Parathyroid adenoma (tissue), 2 donors: ENCODE data around the gene SBF1.

ENCODE experiments used
- H2AFZ ChIP-seq: fragments of 300-600 bp; sonication (generic); one replicate; pipeline ENCODE4 v1.7.0; 2017; ENCODE audit warnings: antibody characterized with exemption, mild to moderate bottlenecking
- H3K27ac ChIP-seq: fragments of 300-600 bp; sonication (generic); one replicate; pipeline ENCODE4 v1.7.0; 2017
- H3K27me3 ChIP-seq: fragments of 300-600 bp; sonication (generic); one replicate; pipeline ENCODE4 v1.7.0; 2017; ENCODE audit warnings: low read length; ENCODE audit not compliant: control insufficient read depth, insufficient read depth
- H3K36me3 ChIP-seq: fragments of 300-600 bp; sonication (generic); one replicate; pipeline ENCODE4 v1.7.0; 2017; ENCODE audit warnings: low read length; ENCODE audit not compliant: control insufficient read depth, insufficient read depth
- H3K4me1 ChIP-seq: fragments of 300-600 bp; sonication (generic); one replicate; pipeline ENCODE4 v1.7.0; 2017; ENCODE audit warnings: control low read depth
- H3K4me2 ChIP-seq: fragments of 300-600 bp; sonication (generic); one replicate; pipeline ENCODE4 v1.7.0; 2017; ENCODE audit warnings: low read length
- H3K4me3 ChIP-seq: fragments of 300-600 bp; sonication (generic); one replicate; pipeline ENCODE4 v1.7.0; 2017; ENCODE audit warnings: low read depth, low read length
- H3K79me2 ChIP-seq: fragments of 300-600 bp; sonication (generic); one replicate; pipeline ENCODE4 v1.7.0; 2017; ENCODE audit warnings: control low read depth
- H3K9ac ChIP-seq: fragments of 300-600 bp; sonication (generic); one replicate; pipeline ENCODE4 v1.7.0; 2017; ENCODE audit warnings: mild to moderate bottlenecking
- H3K9me3 ChIP-seq: fragments of 300-600 bp; sonication (generic); one replicate; pipeline ENCODE4 v1.7.0; 2017; ENCODE audit warnings: low read length; ENCODE audit not compliant: control insufficient read depth
- TF ChIP-seq, protein P1 (sequence below): fragments of 300-600 bp; sonication (generic); IDR thresholded peaks from one replicate; pipeline ENCODE4 v1.7.0; 2017; ENCODE audit warnings: antibody characterized with exemption, mild to moderate bottlenecking
- donor health status: primary hyperparathyroidism.

The SBF1 gene

DNA sequence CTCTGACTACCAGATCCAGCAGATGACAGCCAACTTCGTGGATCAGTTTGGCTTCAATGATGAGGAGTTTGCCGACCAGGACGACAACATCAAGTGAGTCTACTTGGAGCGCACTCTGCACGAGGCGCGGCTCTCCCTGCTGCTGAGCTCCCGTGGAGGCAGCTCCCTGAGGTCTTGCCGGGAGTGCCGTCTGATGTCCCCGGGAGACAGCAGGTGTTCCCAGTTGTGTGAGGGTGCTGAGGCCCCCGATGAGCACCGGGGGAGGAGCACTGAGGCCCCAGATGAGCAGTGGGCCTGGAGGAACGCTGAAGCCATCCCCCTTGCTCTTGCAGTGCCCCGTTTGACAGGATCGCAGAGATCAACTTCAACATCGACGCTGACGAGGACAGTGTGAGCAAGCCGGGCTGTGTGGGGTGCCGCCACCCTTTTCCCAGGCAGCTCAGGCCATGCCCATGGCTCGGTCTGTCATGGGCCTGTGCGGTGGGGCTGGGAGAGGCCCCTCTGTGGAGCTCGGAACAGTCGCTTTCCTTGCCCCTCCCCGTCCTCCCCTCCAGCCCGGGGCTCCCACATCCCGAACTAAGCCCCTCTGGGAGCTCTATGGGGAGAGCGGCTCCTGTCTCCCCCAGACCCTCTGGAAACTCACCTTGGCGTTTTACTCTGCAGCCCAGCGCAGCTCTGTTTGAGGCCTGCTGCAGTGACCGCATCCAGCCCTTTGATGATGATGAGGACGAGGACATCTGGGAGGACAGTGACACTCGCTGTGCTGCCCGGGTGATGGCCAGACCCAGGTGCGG lies 37.1 kb downstream of the SBF1 start:
- Histone ChIP-seq H3K27me3 (no peaks in the 10 kb centered on the region), H3K9me3 (no peaks in the 10 kb centered on the region), H3K4me1 (no peaks in the 10 kb centered on the region), H3K27ac (no peak overlapping the region), H3K36me3 (no peaks in the 10 kb centered on the region), H2AFZ (no peak overlapping the region), H3K4me3 (no peak overlapping the region), H3K79me2 (no peaks in the 10 kb centered on the region), H3K4me2 (no peak overlapping the region), H3K9ac (no peak overlapping the region)
- TF ChIP-seq, protein P1, sequence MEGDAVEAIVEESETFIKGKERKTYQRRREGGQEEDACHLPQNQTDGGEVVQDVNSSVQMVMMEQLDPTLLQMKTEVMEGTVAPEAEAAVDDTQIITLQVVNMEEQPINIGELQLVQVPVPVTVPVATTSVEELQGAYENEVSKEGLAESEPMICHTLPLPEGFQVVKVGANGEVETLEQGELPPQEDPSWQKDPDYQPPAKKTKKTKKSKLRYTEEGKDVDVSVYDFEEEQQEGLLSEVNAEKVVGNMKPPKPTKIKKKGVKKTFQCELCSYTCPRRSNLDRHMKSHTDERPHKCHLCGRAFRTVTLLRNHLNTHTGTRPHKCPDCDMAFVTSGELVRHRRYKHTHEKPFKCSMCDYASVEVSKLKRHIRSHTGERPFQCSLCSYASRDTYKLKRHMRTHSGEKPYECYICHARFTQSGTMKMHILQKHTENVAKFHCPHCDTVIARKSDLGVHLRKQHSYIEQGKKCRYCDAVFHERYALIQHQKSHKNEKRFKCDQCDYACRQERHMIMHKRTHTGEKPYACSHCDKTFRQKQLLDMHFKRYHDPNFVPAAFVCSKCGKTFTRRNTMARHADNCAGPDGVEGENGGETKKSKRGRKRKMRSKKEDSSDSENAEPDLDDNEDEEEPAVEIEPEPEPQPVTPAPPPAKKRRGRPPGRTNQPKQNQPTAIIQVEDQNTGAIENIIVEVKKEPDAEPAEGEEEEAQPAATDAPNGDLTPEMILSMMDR = no peak

DNA sequence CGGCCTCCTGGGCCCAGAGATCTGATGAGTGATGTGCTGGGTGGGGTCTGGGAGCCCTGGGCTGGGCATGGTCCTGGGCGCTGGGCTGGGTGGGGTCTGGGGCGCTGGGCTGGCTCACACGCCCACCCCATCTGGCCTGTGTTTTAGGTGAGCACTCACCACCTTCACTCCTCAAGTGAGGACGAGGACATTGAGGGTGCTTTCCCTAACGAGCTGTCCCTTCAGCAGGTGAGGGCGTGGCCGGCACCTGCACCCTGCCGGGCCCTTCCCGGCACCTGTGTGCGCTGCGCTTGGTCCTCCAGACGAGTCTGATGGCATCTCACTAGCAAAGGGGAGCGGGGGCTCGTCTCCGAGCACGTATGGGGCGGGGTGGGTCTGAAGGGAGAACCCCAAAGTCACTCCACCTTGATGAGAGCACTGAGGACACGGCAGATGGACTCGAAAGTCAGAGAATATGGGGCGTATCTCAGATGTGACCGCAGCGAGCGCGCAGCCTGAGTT lies 37.9 kb downstream of the SBF1 start:
- H3K4me1 ChIP-seq = no peaks in the 10 kb centered on the region
- H3K4me2 ChIP-seq = no peak overlapping the region
- H3K9ac ChIP-seq = no peak overlapping the region
- no peaks in the 10 kb centered on the region for H3K27me3 ChIP-seq
- no peaks in the 10 kb centered on the region for H3K9me3 ChIP-seq
- no peak overlapping the region for H2AFZ ChIP-seq
- H3K36me3 ChIP-seq = no peaks in the 10 kb centered on the region
- no peak overlapping the region for H3K27ac ChIP-seq
- H3K79me2 ChIP-seq = no peaks in the 10 kb centered on the region
- H3K4me3 ChIP-seq = no peak overlapping the region
- TF ChIP-seq, protein P1 = no peak

DNA sequence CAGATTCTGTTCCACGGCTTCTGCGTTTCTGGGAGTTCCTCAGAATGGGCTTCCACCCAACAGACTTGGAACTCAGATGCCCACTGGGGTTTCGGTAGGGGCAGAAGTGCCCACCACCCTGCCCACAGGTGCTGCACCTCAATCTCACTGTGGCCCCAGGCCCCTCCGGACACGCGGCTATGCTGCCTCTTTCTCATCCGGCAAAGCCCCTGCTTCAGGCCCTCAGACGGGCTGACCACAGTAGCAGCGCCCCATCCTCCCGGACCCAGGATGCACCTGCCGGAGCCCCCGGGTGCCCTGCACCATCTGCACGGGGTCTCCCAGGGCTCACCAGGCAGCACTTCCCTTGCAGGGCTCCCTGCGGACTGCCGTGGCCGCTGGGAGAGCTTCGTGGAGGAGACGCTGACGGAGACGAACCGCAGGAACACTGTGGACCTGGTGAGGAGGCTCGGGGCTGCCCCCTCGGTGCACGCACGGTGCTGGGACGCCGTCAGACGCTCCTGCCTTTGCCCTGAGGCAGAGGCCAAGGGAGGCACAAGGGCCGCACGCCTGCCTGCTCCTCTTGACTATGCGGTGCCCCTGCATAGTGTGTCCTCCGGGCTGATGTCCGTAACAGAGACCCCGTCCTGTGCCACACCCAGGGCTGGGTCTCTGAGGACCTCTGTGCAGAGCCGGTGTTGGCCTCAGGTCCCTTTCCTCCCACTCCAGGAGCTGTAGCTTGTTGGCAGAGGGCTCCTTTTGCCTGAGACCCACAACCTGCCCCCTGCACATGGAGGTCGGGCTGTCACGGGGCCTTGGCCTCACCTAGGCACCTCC lies 38.6 kb downstream of the SBF1 start:
- Histone ChIP-seq H2AFZ (no peak overlapping the region), H3K27ac (no peak overlapping the region), H3K9me3 (no peaks in the 10 kb centered on the region), H3K4me2 (no peak overlapping the region), H3K9ac (no peak overlapping the region), H3K4me1 (no peaks in the 10 kb centered on the region), H3K27me3 (no peaks in the 10 kb centered on the region), H3K36me3 (no peaks in the 10 kb centered on the region), H3K79me2 (no peaks in the 10 kb centered on the region), H3K4me3 (no peak overlapping the region)
- TF ChIP-seq, protein P1 = no peak

DNA sequence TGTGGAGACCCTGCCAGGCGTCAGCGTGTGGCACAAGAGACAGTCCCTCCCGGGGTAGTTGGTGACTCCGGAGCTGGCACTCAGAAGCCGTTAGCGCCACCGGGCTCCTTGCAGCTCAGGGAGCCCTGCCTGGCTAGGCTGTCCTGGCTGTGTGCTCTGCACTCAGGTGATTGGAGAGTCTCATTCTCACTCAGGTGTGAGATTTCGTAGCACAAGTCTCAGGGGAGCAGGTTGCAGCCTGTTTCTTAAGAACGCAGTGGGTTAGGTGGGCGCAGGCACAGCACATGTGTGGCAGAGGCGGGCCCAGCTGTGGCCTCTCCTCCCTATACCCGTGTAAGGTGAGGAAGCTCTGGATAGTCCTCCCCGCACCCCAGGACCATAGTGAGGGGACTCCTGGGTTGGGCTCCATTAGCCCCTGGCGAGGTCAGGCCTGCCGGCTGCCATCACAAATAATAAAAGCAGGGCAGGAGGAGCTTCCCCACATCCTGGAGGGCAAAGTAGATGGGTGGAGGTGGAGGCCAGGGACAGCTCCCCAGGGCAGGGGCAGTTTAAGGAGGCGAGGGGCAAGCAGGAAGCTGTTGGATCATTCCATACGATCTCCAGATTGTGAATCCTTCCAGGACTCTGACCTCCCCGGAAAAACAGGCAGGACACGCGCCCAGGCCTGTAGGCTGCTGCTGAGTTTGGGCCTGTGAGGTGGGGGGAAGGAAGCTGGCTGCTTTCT lies 39.4 kb downstream of the SBF1 start:
- Histone ChIP-seq H3K79me2 (no peaks in the 10 kb centered on the region), H3K27me3 (no peaks in the 10 kb centered on the region), H2AFZ (no peak overlapping the region), H3K9ac (no peak overlapping the region), H3K4me3 (no peak overlapping the region), H3K9me3 (no peaks in the 10 kb centered on the region), H3K4me1 (no peaks in the 10 kb centered on the region), H3K36me3 (no peaks in the 10 kb centered on the region), H3K27ac (no peak overlapping the region), H3K4me2 (no peak overlapping the region)
- TF ChIP-seq, protein P1 = no peak
